Right lobe of liver (tissue), 4 donors: ENCODE results near the gene ZNF354C.

Experiments used
- CTCF ChIP-seq, 4 donors: fragments of 200-600 bp in 3 of 4; fragments of 450-650 bp in 1 of 4; IDR thresholded peaks; one replicate each; pipeline versions ENCODE4 v1.5.1 to v1.8.0; 2016 to 2022; ENCODE audit warnings: antibody characterized with exemption in 4 of 4, mild to moderate bottlenecking in 2 of 4
- POLR2A ChIP-seq: fragments of 450-650 bp; IDR thresholded peaks from one replicate; pipeline ENCODE4 v1.6.1; 2017; ENCODE audit warnings: antibody characterized with exemption, mild to moderate bottlenecking
- donor health status: DM: no; HTN: no; CAD: no.
- donor health status: DM: no; HTN: no; CAD: no.
- donor health status: DM: no; HTN: yes; CAD: no.

- TF ChIP-seq CTCF (IDR thresholded peaks at IDR 0.05) (no peak), POLR2A (no peak)
These were observed 59.4 kb downstream of the ZNF354C start for GRCh38 chr5:179119415-179120170.
